Spleen (tissue), 11 donors: Measurements from ENCODE around the gene PCTP. TPM values are rescaled to one million over a fixed set of nuclear protein-coding genes. Genes with fewer than 3 reads are reported as not detected.

ENCODE experiments used
- DNase-seq: peaks from one replicate; pipeline ENCODE4 v3.0.0-alpha.2; 2020
- H3K27ac ChIP-seq, 8 donors: fragments of 200-600 bp; sonication (generic) in 7 of 8; 1 replicate in 4 of 8; 2 replicates in 4 of 8; pipeline versions ENCODE4 v1.5.0 to v1.8.0; 2016 to 2021; ENCODE audit warnings: inconsistent platforms in 4 of 8, mild to moderate bottlenecking in 4 of 8, moderate library complexity in 1 of 8
- H3K27me3 ChIP-seq, 7 donors: fragments of 200-600 bp; sonication (generic) in 6 of 7; replicated peaks in 1 of 7; 1 replicate in 4 of 7; 2 replicates in 3 of 7; pipeline versions ENCODE4 v1.5.0 to v1.8.0; 2016 to 2021; ENCODE audit warnings: inconsistent platforms in 3 of 7, mild to moderate bottlenecking in 1 of 7
- H3K36me3 ChIP-seq, 6 donors: fragments of 200-600 bp; sonication (generic) in 5 of 6; 1 replicate in 4 of 6; 2 replicates in 2 of 6; pipeline versions ENCODE4 v1.5.0 to v1.8.0; 2016 to 2021; ENCODE audit warnings: inconsistent platforms in 2 of 6
- H3K4me1 ChIP-seq, 6 donors: fragments of 200-600 bp; sonication (generic) in 5 of 6; 1 replicate in 3 of 6; 2 replicates in 3 of 6; pipeline versions ENCODE4 v1.5.0 to v1.8.0; 2016 to 2021; ENCODE audit warnings: inconsistent platforms in 3 of 6
- H3K4me3 ChIP-seq, 8 donors: fragments of 200-600 bp; sonication (generic) in 7 of 8; 1 replicate in 4 of 8; 2 replicates in 4 of 8; pipeline versions ENCODE4 v1.5.0 to v1.8.0; 2016 to 2021; ENCODE audit warnings: inconsistent platforms in 4 of 8, mild to moderate bottlenecking in 4 of 8, moderate library complexity in 2 of 8
- H3K9me3 ChIP-seq, 8 donors: fragments of 200-600 bp; sonication (generic) in 7 of 8; 1 replicate in 4 of 8; 2 replicates in 4 of 8; pipeline versions ENCODE4 v1.5.0 to v1.8.0; 2016 to 2021; ENCODE audit warnings: inconsistent platforms in 4 of 8
- POLR2A ChIP-seq, 3 donors: fragments of 450-650 bp; IDR thresholded peaks; one replicate each; pipeline ENCODE4 v1.5.1; 2017; ENCODE audit warnings: antibody characterized with exemption in 3 of 3, mild to moderate bottlenecking in 1 of 3
- POLR2AphosphoS5 ChIP-seq, 3 donors: sonication (generic); formaldehyde crosslinking; IDR thresholded peaks; one replicate each; pipeline ENCODE4 v1.5.1; 2017; ENCODE audit warnings: antibody characterized with exemption in 3 of 3
- WGBS, 5 donors: extraction: QIAGEN DNeasy Blood & Tissue Kit in 3 of 5; methylation state at CpG; one replicate each; pipeline versions ENCODE4 v1.1.5 to v1.1.7; 2013 to 2018; 5-methylcytosine and 5-hydroxymethylcytosine counted together
- intact Hi-C: fragments of 100-400 bp; cut with DNase I; formaldehyde crosslinking; loops from one replicate; pipeline ENCODE4 v1.15.0; 2023; ENCODE audit warnings: low total_unique reads
- polyA plus RNA-seq, 3 donors: library from polyadenylated mRNA; stranded (reverse); fragments of 200-250 nt; gene quantifications; one replicate each; pipeline ENCODE4 v1.2.1, GENCODE V29; 2013
- total RNA-seq, 7 donors: library from RNA; depleted of rRNA in 3 of 7; stranded (reverse); fragments of >200 nt in 3 of 7; fragmentation: NEBNext Ultra II Directional in 4 of 7; extraction: Animal tissue kit (Norgen Biotek cat#: 25700) in 4 of 7; gene quantifications; one replicate each; pipeline versions ENCODE4 v1.1.0 to v1.2.1, GENCODE V29; 2016 to 2021
- TF ChIP-seq, protein P1 (sequence below), 11 experiments: fragments of 200-600 bp in 7 of 11; fragments of 450-650 bp in 4 of 11; sonication (generic) in 4 of 11; IDR thresholded peaks in 8 of 11; conservative IDR thresholded peaks in 3 of 11; 1 replicate in 7 of 11; 2 replicates in 4 of 11; pipeline versions ENCODE4 v1.4.0 to v1.8.0; 2016 to 2021; ENCODE audit warnings: antibody characterized with exemption in 11 of 11, inconsistent platforms in 4 of 11, mild to moderate bottlenecking in 1 of 11
- donor health status: healthy with polysubstance abuse.
- donor health status: DM: no; HTN: no; CAD: no; lungs with moderate emphysema.
- donor health status: DM: no; HTN: no; CAD: no.
- donor health status: Bipolar disorder and iron deficiency.
- donor health status: healthy.
- donor health status: DM: no; HTN: no; CAD: no.
- donor health status: DM: yes; HTN: yes; CAD: no.

Gene PCTP
- total and polyA plus RNA-seq, 10 donors: 9.3 to 23.5 (median 18.5) TPM

DNA sequence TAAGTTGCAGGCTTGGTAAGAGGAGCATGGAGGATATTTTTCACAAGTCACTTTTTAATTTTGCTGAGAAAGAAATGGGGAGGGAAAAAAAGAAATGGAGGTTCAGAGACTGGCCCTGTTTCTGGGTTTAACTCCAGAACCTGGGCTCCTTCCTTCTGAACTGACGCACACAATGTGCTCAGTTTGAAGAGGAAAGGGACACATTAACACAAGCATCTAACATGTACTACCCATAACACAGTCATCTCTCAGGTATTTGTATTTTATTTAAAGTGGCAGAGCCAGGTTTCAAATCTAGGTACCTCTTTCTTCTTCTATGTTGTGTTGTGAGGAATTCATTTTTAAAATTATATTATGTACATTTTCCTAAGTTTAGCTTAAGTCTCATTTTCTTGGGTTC is 22.9 kb upstream of the PCTP start:
- Histone ChIP-seq H3K27ac (no peak overlapping the region), H3K4me1 (peaks cover 0 to 15% (median 4%) of the 10 kb centered on the region in 6 donors), H3K4me3 (no peak overlapping the region), H3K36me3 (no peaks in the 10 kb centered on the region), H3K9me3 (no peaks in the 10 kb centered on the region), H3K27me3 (peaks cover 0 to 20% (median 0%) of the 10 kb centered on the region in 7 donors)
- no peak for DNase-seq
- 44 to 100% (median 97%) methylated on average over 1 of the region's 1 CpG for WGBS, 5 donors
- intact Hi-C loops: no loop called here
- no peak for TF ChIP-seq POLR2AphosphoS5 (IDR thresholded peaks at IDR 0.05)
- TF ChIP-seq, protein P1, sequence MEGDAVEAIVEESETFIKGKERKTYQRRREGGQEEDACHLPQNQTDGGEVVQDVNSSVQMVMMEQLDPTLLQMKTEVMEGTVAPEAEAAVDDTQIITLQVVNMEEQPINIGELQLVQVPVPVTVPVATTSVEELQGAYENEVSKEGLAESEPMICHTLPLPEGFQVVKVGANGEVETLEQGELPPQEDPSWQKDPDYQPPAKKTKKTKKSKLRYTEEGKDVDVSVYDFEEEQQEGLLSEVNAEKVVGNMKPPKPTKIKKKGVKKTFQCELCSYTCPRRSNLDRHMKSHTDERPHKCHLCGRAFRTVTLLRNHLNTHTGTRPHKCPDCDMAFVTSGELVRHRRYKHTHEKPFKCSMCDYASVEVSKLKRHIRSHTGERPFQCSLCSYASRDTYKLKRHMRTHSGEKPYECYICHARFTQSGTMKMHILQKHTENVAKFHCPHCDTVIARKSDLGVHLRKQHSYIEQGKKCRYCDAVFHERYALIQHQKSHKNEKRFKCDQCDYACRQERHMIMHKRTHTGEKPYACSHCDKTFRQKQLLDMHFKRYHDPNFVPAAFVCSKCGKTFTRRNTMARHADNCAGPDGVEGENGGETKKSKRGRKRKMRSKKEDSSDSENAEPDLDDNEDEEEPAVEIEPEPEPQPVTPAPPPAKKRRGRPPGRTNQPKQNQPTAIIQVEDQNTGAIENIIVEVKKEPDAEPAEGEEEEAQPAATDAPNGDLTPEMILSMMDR (IDR thresholded peaks at IDR 0.05 in 8 of 11, conservative IDR thresholded peaks at IDR 0.05 in 3 of 11): no peak
- TF ChIP-seq POLR2A (IDR thresholded peaks at IDR 0.05): no peak

DNA sequence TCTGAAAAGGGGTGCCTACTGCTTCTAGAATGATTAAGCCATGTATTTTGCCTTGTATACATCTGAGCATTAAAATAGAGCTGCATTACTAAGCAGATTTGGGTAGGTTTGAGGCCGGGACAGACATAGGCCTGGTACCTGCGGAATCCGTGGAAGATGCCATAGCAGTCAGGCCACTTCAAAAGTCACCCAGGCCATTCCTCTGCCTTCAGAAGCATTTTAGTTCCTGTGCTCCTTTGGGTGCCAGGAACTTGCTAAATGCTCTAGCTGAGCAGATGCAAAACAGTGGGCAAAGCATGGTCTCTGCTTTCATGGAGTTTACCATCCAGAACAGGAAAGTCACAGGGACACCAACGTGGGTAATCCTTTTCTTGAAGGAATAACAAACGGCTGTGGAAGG is 22.5 kb upstream of the PCTP start:
- TF ChIP-seq POLR2A (IDR thresholded peaks at IDR 0.05) (no peak), POLR2AphosphoS5 (IDR thresholded peaks at IDR 0.05) (no peak)
- TF ChIP-seq, protein P1 (IDR thresholded peaks at IDR 0.05 in 8 of 11, conservative IDR thresholded peaks at IDR 0.05 in 3 of 11): no peak
- intact Hi-C loops: no loop called here
- DNase-seq: no peak
- WGBS, 5 donors: 79 to 88% (median 83%) methylated on average over 5 of the region's 5 CpGs
- Histone ChIP-seq H3K4me1 (peaks cover 0 to 16% (median 4%) of the 10 kb centered on the region in 6 donors), H3K9me3 (no peaks in the 10 kb centered on the region), H3K27me3 (peaks cover 0 to 16% (median 0%) of the 10 kb centered on the region in 7 donors), H3K36me3 (no peaks in the 10 kb centered on the region), H3K4me3 (no peak overlapping the region), H3K27ac (no peak overlapping the region)

DNA sequence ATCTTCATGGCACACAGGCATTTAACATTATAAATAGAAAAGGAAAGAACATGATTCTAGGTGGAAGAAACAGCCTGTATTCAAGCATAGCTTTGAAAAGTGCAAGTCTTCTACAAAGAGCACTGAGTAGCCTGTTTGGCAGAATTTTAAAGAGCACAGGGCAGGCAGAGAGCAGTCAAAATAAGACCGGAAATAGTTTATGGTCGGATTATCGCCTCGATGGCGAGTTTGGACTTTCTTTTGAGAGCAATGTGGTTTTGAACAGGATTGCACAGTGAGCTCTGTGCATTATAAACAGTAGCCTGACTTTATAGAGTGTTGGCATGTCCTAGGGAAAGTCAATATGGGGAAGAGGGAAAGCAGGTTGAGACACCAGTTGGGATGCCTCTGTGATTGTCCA is 22.0 kb upstream of the PCTP start:
- Histone ChIP-seq H3K9me3 (no peaks in the 10 kb centered on the region), H3K36me3 (no peaks in the 10 kb centered on the region), H3K4me3 (no peak overlapping the region), H3K27me3 (peaks cover 0 to 15% (median 0%) of the 10 kb centered on the region in 7 donors), H3K27ac (no peak overlapping the region), H3K4me1 (peaks cover 0 to 16% (median 6%) of the 10 kb centered on the region in 6 donors)
- DNase-seq: no peak
- intact Hi-C loops: no loop called here
- TF ChIP-seq POLR2AphosphoS5 (IDR thresholded peaks at IDR 0.05): no peak
- TF ChIP-seq POLR2A (IDR thresholded peaks at IDR 0.05): no peak
- TF ChIP-seq, protein P1 (IDR thresholded peaks at IDR 0.05 in 8 of 11, conservative IDR thresholded peaks at IDR 0.05 in 3 of 11): no peak
- WGBS, 5 donors: 81 to 89% (median 86%) methylated on average over 5 of the region's 5 CpGs

DNA sequence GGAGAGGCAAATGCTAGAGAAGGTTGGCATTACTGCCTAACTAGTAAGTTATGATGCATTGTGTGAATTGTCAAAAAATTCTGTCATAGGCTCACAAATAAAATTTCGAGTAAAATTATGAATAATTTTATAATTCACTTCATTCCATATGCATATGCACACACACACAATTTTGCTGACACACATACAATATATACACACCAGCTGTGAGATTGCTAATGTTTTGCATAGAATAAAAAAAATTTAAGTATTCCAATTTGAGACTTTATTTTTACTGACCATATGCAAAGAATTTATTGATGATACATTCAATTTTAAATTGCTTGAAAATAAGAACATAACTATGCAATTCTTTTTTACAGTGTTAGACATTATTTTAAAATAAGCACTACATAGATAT is 21.4 kb upstream of the PCTP start:
- TF ChIP-seq, protein P1 (IDR thresholded peaks at IDR 0.05 in 8 of 11, conservative IDR thresholded peaks at IDR 0.05 in 3 of 11): no peak
- TF ChIP-seq POLR2AphosphoS5 (IDR thresholded peaks at IDR 0.05): no peak
- TF ChIP-seq POLR2A (IDR thresholded peaks at IDR 0.05): no peak
- no peaks in the 10 kb centered on the region for H3K36me3 ChIP-seq
- H3K4me1 ChIP-seq: peaks cover 0 to 16% (median 7%) of the 10 kb centered on the region in 6 donors
- intact Hi-C loops: no loop called here
- DNase-seq: no peak
- WGBS, 5 donors: 48 to 87% (median 82%) methylated on average over 1 of the region's 1 CpG
- H3K9me3 ChIP-seq: no peaks in the 10 kb centered on the region
- H3K4me3 ChIP-seq: no peak overlapping the region
- no peak overlapping the region for H3K27ac ChIP-seq
- peaks cover 0 to 8% (median 0%) of the 10 kb centered on the region in 7 donors for H3K27me3 ChIP-seq
